ENCODE results near the gene IYD.

IYD gene

GRCh38 chr6:150395388-150396009 lies 26.7 kb downstream of the IYD start:
- DNase-seq = peak; percentile 41 to 53

GRCh38 chr6:150403458-150404246 lies 34.8 kb downstream of the IYD start:
- DNase-seq = no peak

- no peak for DNase-seq
These were observed 38.1 kb downstream of the IYD start for GRCh38 chr6:150406948-150407347.

GRCh38 chr6:150408842-150409241 lies 40.0 kb downstream of the IYD start:
- DNase-seq = no peak

GRCh38 chr6:150409576-150410066 lies 40.8 kb downstream of the IYD start:
- no peak for DNase-seq

- no peak for DNase-seq
These were observed 41.6 kb downstream of the IYD start for GRCh38 chr6:150410399-150410798.

GRCh38 chr6:150410906-150411305 lies 42.1 kb downstream of the IYD start:
- DNase-seq = no peak

GRCh38 chr6:150412221-150412620 lies 43.4 kb downstream of the IYD start:
- DNase-seq = no peak

- no peak for DNase-seq
These were observed 44.4 kb downstream of the IYD start for GRCh38 chr6:150413198-150413597.

- no peak for DNase-seq
These were observed 45.0 kb downstream of the IYD start for GRCh38 chr6:150413781-150414281.

GRCh38 chr6:150416128-150416527 lies 47.3 kb downstream of the IYD start:
- no peak for DNase-seq

GRCh38 chr6:150417250-150417649 lies 48.4 kb downstream of the IYD start:
- DNase-seq = no peak

- DNase-seq = peak; percentile 19 to 74
These were observed 49.4 kb downstream of the IYD start for GRCh38 chr6:150417899-150418826.

- peak; percentile 31 to 39 for DNase-seq
These were observed 50.2 kb downstream of the IYD start for GRCh38 chr6:150418827-150419594.

- DNase-seq = no peak
These were observed 51.6 kb downstream of the IYD start for GRCh38 chr6:150420428-150420827.

GRCh38 chr6:150420926-150421325 lies 52.1 kb downstream of the IYD start:
- no peak for DNase-seq

GRCh38 chr6:150425508-150425907 lies 56.7 kb downstream of the IYD start:
- no peak for DNase-seq

- no peak for DNase-seq
These were observed 57.4 kb downstream of the IYD start for GRCh38 chr6:150426198-150426597.

GRCh38 chr6:150427037-150427602 lies 58.3 kb downstream of the IYD start:
- DNase-seq = no peak

GRCh38 chr6:150427843-150428242 lies 59.0 kb downstream of the IYD start:
- no peak for DNase-seq

GRCh38 chr6:150430815-150431214 lies 62.0 kb downstream of the IYD start:
- no peak for DNase-seq

- DNase-seq = no peak
These were observed 66.5 kb downstream of the IYD start for GRCh38 chr6:150435360-150435759.

Data from NCI-H1930 (cell line).